ENCODE results near the gene PCDH10. TPM values are rescaled to one million over a fixed set of nuclear protein-coding genes. Genes with fewer than 3 reads are reported as not detected.
"Not testable (repeated sequence)": the region's sequence is repeated elsewhere in the genome, so short reads cannot be mapped to it uniquely, and the experiment has no call there.

The PCDH10 gene
- total and polyA plus RNA-seq, 7 experiments from 2014 or later, result not detected

DNA sequence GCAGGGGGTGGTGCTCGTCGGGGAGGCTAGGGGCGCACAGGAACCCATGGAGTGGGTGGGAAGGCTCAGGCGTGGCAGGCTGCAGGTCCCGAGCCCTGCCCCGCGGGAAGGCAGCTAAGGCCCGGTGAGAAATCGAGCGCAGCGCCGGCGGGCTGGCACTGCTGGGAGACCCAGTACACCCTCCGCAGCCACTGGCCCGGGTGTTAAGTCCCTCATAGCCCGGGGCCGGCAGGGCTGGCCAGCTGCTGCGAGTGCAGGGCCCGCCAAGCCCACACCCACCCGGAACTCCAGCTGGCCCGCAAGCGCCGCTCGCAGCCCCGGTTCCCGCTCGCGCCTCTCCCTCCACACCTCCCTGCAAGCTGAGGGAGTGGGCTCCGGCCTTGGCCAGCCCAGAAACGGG is 91.4 kb downstream of the PCDH10 start:
- H3K27ac Mint-ChIP-seq; H3K4me3 ChIP-seq (ENCODE audit: low read length); H3K27ac ChIP-seq (ENCODE audit: low read depth, low read length); CTCF ChIA-PET; DNase-seq; ATAC-seq; H3K4me1 ChIP-seq (ENCODE audit: control insufficient read depth in 2 of 2, insufficient read depth in 2 of 2, low read length in 2 of 2); intact Hi-C loops (cut with micrococcal nuclease); H3K36me3 ChIP-seq (ENCODE audit: control insufficient read depth in 2 of 3, insufficient read depth in 3 of 3, low read length in 3 of 3); H3K27me3 Mint-ChIP-seq; H3K36me3 Mint-ChIP-seq; H3K9me3 ChIP-seq (ENCODE audit: control insufficient read depth in 2 of 3, low read length in 3 of 3); H3K4me3 Mint-ChIP-seq; H3K4me1 Mint-ChIP-seq; POLR2A ChIA-PET; H3K27me3 ChIP-seq (ENCODE audit: control insufficient read depth in 2 of 2, insufficient read depth in 2 of 2, low read length in 2 of 2): not testable (repeated sequence)
- peaks cover 0 to 18% (median 0%) of the 10 kb centered on the region in 11 donors for H3K9me3 Mint-ChIP-seq
